HCT116 (cell line): Measurements from ENCODE around the gene RADIL. TPM values are rescaled to one million over a fixed set of nuclear protein-coding genes. Genes with fewer than 3 reads are reported as not detected.

Experiments
- ATAC-seq: fragments of 200-7000 bp; cut with Tn5 transposase; 2 replicates; pipeline ENCODE4 v1.9.1; 2020; ENCODE audit warnings: mild to moderate bottlenecking, moderate library complexity
- BruUV-seq: library from RNA; stranded (reverse); fragments of 400-500 nt; replicated peaks from 2 replicates; lab custom pipeline; 2021; lab: Mats Ljungman, UMichigan
- CTCF ChIA-PET: fragments of 300-600 bp; sonication (Branson Sonifier 250); formaldehyde crosslinking; loops from one replicate; lab custom pipeline; 2021; ENCODE audit warnings: antibody characterized with exemption; lab: Charles Lee
- POLR2A ChIA-PET: fragments of 300-600, 350-600 bp; sonication (Branson Sonifier 250); formaldehyde crosslinking; loops from one replicate; lab custom pipeline; 2021; ENCODE audit warnings: antibody characterized with exemption; lab: Charles Lee
- RAD21 ChIA-PET, 2 experiments: fragments of 300-600 bp; sonication (Branson Sonifier 250); formaldehyde crosslinking; loops; one replicate each; lab custom pipeline; 2023; ENCODE audit warnings: low total read pairs in 2 of 2; ENCODE audit not compliant: uncharacterized antibody in 2 of 2, unreplicated experiment in 2 of 2, low non-redundant PET in 1 of 2; lab: Charles Lee
- DNase-seq: peaks from one replicate; pipeline ENCODE4 v3.0.0-alpha.2; 2010; ENCODE audit warnings: low read depth, low spot score
- H2AFZ ChIP-seq: fragments of 200-600 bp; shearing (Covaris generic), sonication (generic); 2 replicates; pipeline ENCODE4 v1.6.1; 2017; ENCODE audit warnings: low read depth, mixed run types, mixed read lengths, antibody characterized with exemption, low read length; ENCODE audit not compliant: poor library complexity, severe bottlenecking
- H3K27ac ChIP-seq: 2 replicates; pipeline ENCODE4 v1.5.1; 2012; ENCODE audit warnings: low read depth, low read length
- H3K27me3 ChIP-seq: fragments of 200-600 bp; sonication (generic); 2 replicates; pipeline ENCODE4 v1.6.1; 2016; ENCODE audit warnings: mixed run types, low read length, mixed read lengths; ENCODE audit not compliant: insufficient read depth
- H3K36me3 ChIP-seq, 2 experiments: fragments of 200-500 bp in 1 of 2; fragments of 200-600 bp in 1 of 2; sonication (Bioruptor generic) in 1 of 2; sonication (generic) in 1 of 2; 2 replicates each; pipeline versions ENCODE4 v1.5.1 to v1.6.1; 2014 to 2016; ENCODE audit warnings: low read length in 2 of 2, inconsistent platforms in 1 of 2, mixed read lengths in 1 of 2, mixed run types in 1 of 2; ENCODE audit not compliant: insufficient read depth in 2 of 2, control insufficient read depth in 1 of 2
- H3K4me1 ChIP-seq, 2 experiments: fragments of 200-600 bp in 1 of 2; sonication (generic) in 1 of 2; 2 replicates each; pipeline versions ENCODE4 v1.5.1 to v1.6.1; 2012 to 2017; ENCODE audit warnings: low read length in 2 of 2, inconsistent platforms in 1 of 2, mild to moderate bottlenecking in 1 of 2, mixed read lengths in 1 of 2, mixed run types in 1 of 2, moderate library complexity in 1 of 2; ENCODE audit not compliant: insufficient read depth in 2 of 2, control insufficient read depth in 1 of 2
- H3K4me2 ChIP-seq: fragments of 200-600 bp; sonication (generic); 2 replicates; pipeline ENCODE4 v1.6.1; 2017; ENCODE audit warnings: mixed run types, low read length, mixed read lengths
- H3K4me3 ChIP-seq, 2 experiments: fragments of 200-600 bp in 1 of 2; sonication (generic) in 1 of 2; replicated peaks in 1 of 2; 2 replicates each; pipeline ENCODE4 v1.5.1; 2011 to 2016; ENCODE audit warnings: low read length in 2 of 2, control low read depth in 1 of 2, low read depth in 1 of 2, mild to moderate bottlenecking in 1 of 2, mixed read lengths in 1 of 2, mixed run types in 1 of 2
- H3K79me2 ChIP-seq: fragments of 200-600 bp; sonication (generic); 2 replicates; pipeline ENCODE4 v1.6.1; 2017; ENCODE audit warnings: mild to moderate bottlenecking, mixed run types, low read length, moderate library complexity, mixed read lengths; ENCODE audit not compliant: insufficient read depth
- H3K9ac ChIP-seq: fragments of 200-600 bp; sonication (generic); 2 replicates; pipeline ENCODE4 v1.6.1; 2016; ENCODE audit warnings: low read length, mixed read lengths
- H3K9me2 ChIP-seq: fragments of 200-600 bp; sonication (generic), shearing (Covaris generic); 2 replicates; pipeline ENCODE4 v1.6.1; 2017; ENCODE audit warnings: mixed run types, mild to moderate bottlenecking, moderate library complexity; ENCODE audit not compliant: insufficient read depth
- H3K9me3 ChIP-seq, 2 experiments: fragments of 200-500 bp in 1 of 2; fragments of 200-600 bp in 1 of 2; sonication (Bioruptor generic) in 1 of 2; sonication (generic) in 1 of 2; 2 replicates each; pipeline ENCODE4 v1.6.1; 2014 to 2017; ENCODE audit warnings: low read length in 2 of 2, mixed read lengths in 2 of 2, inconsistent platforms in 1 of 2, low read depth in 1 of 2, mild to moderate bottlenecking in 1 of 2, mixed run types in 1 of 2, moderate library complexity in 1 of 2; ENCODE audit not compliant: control insufficient read depth in 1 of 2, insufficient read depth in 1 of 2
- H4K20me1 ChIP-seq: fragments of 200-600 bp; sonication (generic), shearing (Covaris generic); 2 replicates; pipeline ENCODE4 v1.6.1; 2017; ENCODE audit warnings: mixed run types, mild to moderate bottlenecking, moderate library complexity; ENCODE audit not compliant: insufficient read depth
- CBX3 ChIP-seq: IDR thresholded peaks from 2 replicates; pipeline ENCODE4 v1.6.1; 2012; ENCODE audit warnings: low read depth
- CEBPB ChIP-seq: IDR thresholded peaks from 2 replicates; pipeline ENCODE4 v1.6.1; 2012; ENCODE audit warnings: low read depth
- EGR1 ChIP-seq: IDR thresholded peaks from 2 replicates; pipeline ENCODE4 v1.6.1; 2012; ENCODE audit warnings: low read depth
- EZH2 ChIP-seq: fragments of 200-600 bp; sonication (generic); IDR thresholded peaks from 2 replicates; pipeline ENCODE4 v1.6.1; 2017; ENCODE audit warnings: antibody characterized with exemption, mixed run types
- EZH2phosphoT487 ChIP-seq: fragments of 200-600 bp; IDR thresholded peaks from 2 replicates; pipeline ENCODE4 v1.6.1; 2018; ENCODE audit warnings: antibody characterized with exemption, borderline replicate concordance
- FOSL1 ChIP-seq: IDR thresholded peaks from 2 replicates; pipeline ENCODE4 v1.6.1; 2012; ENCODE audit warnings: low read depth
- POLR2A ChIP-seq: IDR thresholded peaks from 2 replicates; pipeline ENCODE4 v1.7.0; 2011; ENCODE audit warnings: borderline replicate concordance; ENCODE audit not compliant: insufficient read depth, insufficient read length; ENCODE audit errors: extremely low read depth
- POLR2AphosphoS5 ChIP-seq: IDR thresholded peaks from 2 replicates; pipeline ENCODE4 v1.6.1; 2011; ENCODE audit warnings: mild to moderate bottlenecking, low read depth, low read length, moderate library complexity
- RAD21 ChIP-seq: IDR thresholded peaks from 2 replicates; pipeline ENCODE4 v1.6.1; 2012; ENCODE audit warnings: low read depth, mild to moderate bottlenecking
- SIN3A ChIP-seq: IDR thresholded peaks from 2 replicates; pipeline ENCODE4 v1.6.1; 2012; ENCODE audit warnings: low read depth
- SRF ChIP-seq: IDR thresholded peaks from 2 replicates; pipeline ENCODE4 v1.6.1; 2012; ENCODE audit warnings: low read depth
- TCF7L2 ChIP-seq: IDR thresholded peaks from 2 replicates; pipeline ENCODE4 v1.7.0; 2011; ENCODE audit warnings: borderline replicate concordance, inconsistent platforms; ENCODE audit not compliant: insufficient read depth, insufficient read length; ENCODE audit errors: extremely low read depth
- ZFX ChIP-seq: fragments of 450-650 bp; IDR thresholded peaks from 2 replicates; pipeline ENCODE4 v1.6.1; 2017
- ZNF274 ChIP-seq: fragments of 200-500 bp; sonication (Bioruptor generic); IDR thresholded peaks from 2 replicates; pipeline ENCODE4 v1.6.1; 2014; ENCODE audit warnings: mild to moderate bottlenecking, low read depth, low read length, inconsistent platforms
- intact Hi-C: fragments of 100-400 bp; cut with micrococcal nuclease; formaldehyde crosslinking; loops from 2 replicates; pipeline ENCODE4 v1.10.0; 2022
- total RNA-seq: library from RNA; stranded (reverse); gene quantifications from one replicate; pipeline ENCODE4 v1.2.1, GENCODE V29; 2021; ENCODE audit not compliant: unreplicated experiment
- TF ChIP-seq, protein P1 (sequence below): IDR thresholded peaks from 2 replicates; pipeline ENCODE4 v1.6.1; 2012
- TF ChIP-seq, protein P2 (sequence below): IDR thresholded peaks from 2 replicates; pipeline ENCODE4 v1.6.1; 2012

Gene RADIL
- total RNA-seq, 1 experiment from 2014 or later, result 5.3 TPM

DNA sequence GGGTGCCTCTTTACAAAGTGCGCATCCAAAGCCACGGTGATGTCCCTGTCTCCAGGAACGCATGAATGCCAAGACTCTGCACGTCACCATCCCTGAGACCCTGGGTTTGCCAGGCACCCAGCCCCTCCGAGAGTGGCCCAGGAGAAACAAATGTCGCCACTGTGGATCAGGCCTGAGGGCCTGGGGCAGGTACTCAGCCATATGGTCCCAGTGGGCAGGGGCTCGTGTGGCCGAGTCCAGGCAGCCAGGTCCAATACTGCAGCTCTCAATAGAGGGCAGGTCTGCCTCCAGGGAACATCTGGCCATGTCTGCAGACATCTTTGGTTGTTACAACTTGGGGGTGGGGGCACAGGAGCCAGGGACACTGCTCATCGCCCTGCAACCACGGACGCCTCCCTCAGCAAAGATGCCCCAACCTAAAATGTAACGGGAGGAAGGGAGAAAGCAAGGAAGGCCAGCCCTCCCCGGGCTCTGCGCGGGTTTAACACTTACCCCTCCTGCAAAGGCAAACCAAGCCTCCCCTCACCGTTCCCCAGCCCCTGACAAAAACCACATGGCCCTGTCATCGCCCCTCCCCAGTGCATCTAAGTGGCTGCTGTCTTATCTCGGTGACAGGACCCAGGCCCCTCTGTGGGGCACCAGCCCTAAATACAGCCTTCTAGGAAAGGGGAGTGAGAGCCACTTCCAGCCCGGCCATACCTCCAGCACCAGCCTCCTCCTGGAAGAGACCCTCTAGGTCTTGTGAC, 11.4 kb downstream of the RADIL start:
- POLR2A ChIA-PET, result no interaction called here
- H3K9me3 ChIP-seq, result no peaks in the 10 kb centered on the region
- no peak overlapping the region for H2AFZ ChIP-seq
- intact Hi-C loops, result no loop called here
- H3K36me3 ChIP-seq, result no peaks in the 10 kb centered on the region
- H3K27ac ChIP-seq, result no peak overlapping the region
- H3K4me2 ChIP-seq, result no peak overlapping the region
- TF ChIP-seq EZH2phosphoT487, result no peak
- TF ChIP-seq ZNF274, result no peak
- TF ChIP-seq, protein P1, sequence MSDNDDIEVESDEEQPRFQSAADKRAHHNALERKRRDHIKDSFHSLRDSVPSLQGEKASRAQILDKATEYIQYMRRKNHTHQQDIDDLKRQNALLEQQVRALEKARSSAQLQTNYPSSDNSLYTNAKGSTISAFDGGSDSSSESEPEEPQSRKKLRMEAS, result no peak
- no peak for TF ChIP-seq CBX3
- no peak for TF ChIP-seq CEBPB
- no peak for TF ChIP-seq TCF7L2
- no peak for TF ChIP-seq ZFX
- TF ChIP-seq, all 23 proteins: peak for 0
- no peak for ATAC-seq
- BruUV-seq, result no TSS peak
- Histone ChIP-seq H3K4me3 (no peak overlapping the region), H3K9me2 (no peaks in the 10 kb centered on the region), H3K9ac (no peak overlapping the region), H3K4me1 (no peaks in the 10 kb centered on the region), H3K79me2 (no peaks in the 10 kb centered on the region; the same call in 1 of the 2 replicates), H3K27me3 (no peaks in the 10 kb centered on the region), H4K20me1 (no peaks in the 10 kb centered on the region)
- CTCF ChIA-PET, result no interaction called here
- RAD21 ChIA-PET, result no interaction called here
- DNase-seq, result no peak

DNA sequence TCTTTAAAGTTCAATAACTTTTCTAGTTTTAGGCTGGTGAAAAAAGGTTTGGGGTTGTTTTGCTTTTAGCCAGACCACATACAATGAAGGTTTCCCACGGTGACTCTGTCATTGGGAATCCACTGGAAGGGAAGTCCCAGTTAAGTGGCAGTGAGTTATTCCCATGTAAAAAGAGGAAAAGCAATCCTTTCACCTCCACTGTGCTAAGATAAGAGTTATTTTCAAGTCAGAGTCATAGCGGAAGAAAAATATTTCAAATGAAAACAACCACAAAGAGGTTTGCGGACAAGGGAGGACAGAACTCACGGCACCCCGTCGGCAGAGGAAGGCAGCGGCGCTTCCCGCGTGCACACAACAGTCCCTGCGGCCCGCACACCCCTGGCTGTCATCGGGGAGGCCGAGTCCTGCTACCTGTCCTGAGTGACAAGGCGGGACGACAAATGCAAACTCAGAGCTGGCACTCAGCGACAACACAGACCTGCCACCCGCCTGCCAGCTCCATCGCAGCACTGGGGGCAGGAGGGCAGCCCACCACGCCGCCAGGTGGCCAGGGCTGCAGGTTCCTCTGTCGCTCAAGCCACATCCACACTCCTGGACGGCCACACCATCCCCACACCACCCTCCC, 12.3 kb downstream of the RADIL start:
- Histone ChIP-seq H3K9me3 (no peaks in the 10 kb centered on the region), H3K36me3 (no peaks in the 10 kb centered on the region), H3K9ac (no peak overlapping the region), H4K20me1 (no peaks in the 10 kb centered on the region), H3K4me3 (no peak overlapping the region), H2AFZ (no peak overlapping the region), H3K27ac (no peak overlapping the region)
- CTCF ChIA-PET, result no interaction called here
- intact Hi-C loops, result no loop called here
- ATAC-seq, result no peak
- TF ChIP-seq EZH2phosphoT487 (no peak), SRF (no peak), TCF7L2 (no peak), POLR2AphosphoS5 (no peak), EGR1 (no peak), ZFX (no peak), FOSL1 (no peak), SIN3A (no peak), EZH2 (no peak), RAD21 (no peak), POLR2A (no peak), ZNF274 (no peak)
- TF ChIP-seq, protein P2, sequence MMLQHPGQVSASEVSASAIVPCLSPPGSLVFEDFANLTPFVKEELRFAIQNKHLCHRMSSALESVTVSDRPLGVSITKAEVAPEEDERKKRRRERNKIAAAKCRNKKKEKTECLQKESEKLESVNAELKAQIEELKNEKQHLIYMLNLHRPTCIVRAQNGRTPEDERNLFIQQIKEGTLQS, result no peak
- TF ChIP-seq, protein P1, result no peak
- TF ChIP-seq, all 23 proteins: peak for 0
- DNase-seq, result no peak
- Histone ChIP-seq H3K27me3 (no peaks in the 10 kb centered on the region), H3K4me1 (no peaks in the 10 kb centered on the region), H3K9me2 (no peaks in the 10 kb centered on the region), H3K79me2 (no peaks in the 10 kb centered on the region; the same call in 1 of the 2 replicates), H3K4me2 (no peak overlapping the region)
- ChIA-PET RAD21 (interaction anchor here in 1 of 2 experiments (0.6 kb wide), 1 partner anchor 204 kb away, joined by 7 read pairs; no protein-coding TSS in a partner anchor), POLR2A (no interaction called here)
- no TSS peak for BruUV-seq
